GM12892 (cell line): ENCODE results near the gene TMBIM1.

Experiments
- POLR2A ChIP-seq: IDR thresholded peaks from 2 replicates; pipeline ENCODE4 v1.6.1; 2011; ENCODE audit warnings: low read depth, low read length, control low read depth
- POLR2AphosphoS5 ChIP-seq: IDR thresholded peaks from 2 replicates; pipeline ENCODE4 v1.6.1; 2011; ENCODE audit warnings: low read depth, low read length, control low read depth
- TAF1 ChIP-seq: IDR thresholded peaks from 2 replicates; pipeline ENCODE4 v1.6.1; 2011; ENCODE audit warnings: low read depth, mild to moderate bottlenecking, control low read depth, low read length, borderline replicate concordance

GRCh38 chr2:218306184-218306920, 14.0 kb upstream of the TMBIM1 start:
- TF ChIP-seq POLR2A (no peak), TAF1 (no peak), POLR2AphosphoS5 (no peak)
